GM12865 (cell line): ENCODE measurements around the gene SPACA4.

ENCODE experiments used
- DNase-seq: peaks from one replicate; pipeline ENCODE4 v3.0.0; 2010; ENCODE audit warnings: low read depth
- H3K4me3 ChIP-seq: 2 replicates; pipeline ENCODE4 v1.5.1; 2011; ENCODE audit warnings: mild to moderate bottlenecking, low read depth, low read length, control low read depth
- TF ChIP-seq, protein P1 (sequence below): IDR thresholded peaks from 2 replicates; pipeline ENCODE4 v1.5.1; 2011; ENCODE audit warnings: low read length, control low read depth, low read depth, inconsistent platforms; ENCODE audit not compliant: insufficient read depth; ENCODE audit errors: missing control alignments

The SPACA4 gene

DNA sequence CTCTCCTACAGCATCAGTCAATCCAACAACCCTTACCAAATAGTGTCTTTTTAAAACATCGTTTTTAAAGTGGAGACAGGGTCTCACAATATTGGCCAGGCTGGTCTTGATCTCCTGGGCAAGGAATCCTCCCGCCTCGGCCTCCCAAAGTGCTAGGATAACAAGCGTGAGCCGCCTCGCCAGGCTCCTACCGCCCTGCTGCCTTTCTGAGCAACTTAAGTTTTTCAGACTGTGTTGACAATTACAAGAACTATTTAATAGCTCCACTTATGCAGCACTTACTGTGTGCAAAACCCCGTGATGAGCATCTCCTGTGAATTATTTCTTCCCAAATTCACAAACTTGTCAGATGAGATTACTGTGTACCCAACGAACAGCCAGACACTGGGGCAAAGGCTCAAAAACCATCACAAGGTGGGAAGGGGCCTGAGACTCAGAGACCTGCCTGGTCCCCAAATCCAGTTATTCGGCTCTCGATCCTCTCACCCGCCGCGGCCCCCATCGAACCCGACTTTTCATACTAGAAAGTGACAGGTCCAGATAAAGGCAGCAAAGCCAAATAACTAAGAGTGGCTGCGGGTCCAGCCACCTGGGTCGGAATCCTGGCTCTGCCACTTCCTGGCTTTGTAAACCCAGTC lies 11.9 kb downstream of the SPACA4 start:
- H3K4me3 ChIP-seq = peak overlapping the region; percentile 87
- TF ChIP-seq, protein P1, sequence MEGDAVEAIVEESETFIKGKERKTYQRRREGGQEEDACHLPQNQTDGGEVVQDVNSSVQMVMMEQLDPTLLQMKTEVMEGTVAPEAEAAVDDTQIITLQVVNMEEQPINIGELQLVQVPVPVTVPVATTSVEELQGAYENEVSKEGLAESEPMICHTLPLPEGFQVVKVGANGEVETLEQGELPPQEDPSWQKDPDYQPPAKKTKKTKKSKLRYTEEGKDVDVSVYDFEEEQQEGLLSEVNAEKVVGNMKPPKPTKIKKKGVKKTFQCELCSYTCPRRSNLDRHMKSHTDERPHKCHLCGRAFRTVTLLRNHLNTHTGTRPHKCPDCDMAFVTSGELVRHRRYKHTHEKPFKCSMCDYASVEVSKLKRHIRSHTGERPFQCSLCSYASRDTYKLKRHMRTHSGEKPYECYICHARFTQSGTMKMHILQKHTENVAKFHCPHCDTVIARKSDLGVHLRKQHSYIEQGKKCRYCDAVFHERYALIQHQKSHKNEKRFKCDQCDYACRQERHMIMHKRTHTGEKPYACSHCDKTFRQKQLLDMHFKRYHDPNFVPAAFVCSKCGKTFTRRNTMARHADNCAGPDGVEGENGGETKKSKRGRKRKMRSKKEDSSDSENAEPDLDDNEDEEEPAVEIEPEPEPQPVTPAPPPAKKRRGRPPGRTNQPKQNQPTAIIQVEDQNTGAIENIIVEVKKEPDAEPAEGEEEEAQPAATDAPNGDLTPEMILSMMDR = no peak
- peak; percentile 18 for DNase-seq

DNA sequence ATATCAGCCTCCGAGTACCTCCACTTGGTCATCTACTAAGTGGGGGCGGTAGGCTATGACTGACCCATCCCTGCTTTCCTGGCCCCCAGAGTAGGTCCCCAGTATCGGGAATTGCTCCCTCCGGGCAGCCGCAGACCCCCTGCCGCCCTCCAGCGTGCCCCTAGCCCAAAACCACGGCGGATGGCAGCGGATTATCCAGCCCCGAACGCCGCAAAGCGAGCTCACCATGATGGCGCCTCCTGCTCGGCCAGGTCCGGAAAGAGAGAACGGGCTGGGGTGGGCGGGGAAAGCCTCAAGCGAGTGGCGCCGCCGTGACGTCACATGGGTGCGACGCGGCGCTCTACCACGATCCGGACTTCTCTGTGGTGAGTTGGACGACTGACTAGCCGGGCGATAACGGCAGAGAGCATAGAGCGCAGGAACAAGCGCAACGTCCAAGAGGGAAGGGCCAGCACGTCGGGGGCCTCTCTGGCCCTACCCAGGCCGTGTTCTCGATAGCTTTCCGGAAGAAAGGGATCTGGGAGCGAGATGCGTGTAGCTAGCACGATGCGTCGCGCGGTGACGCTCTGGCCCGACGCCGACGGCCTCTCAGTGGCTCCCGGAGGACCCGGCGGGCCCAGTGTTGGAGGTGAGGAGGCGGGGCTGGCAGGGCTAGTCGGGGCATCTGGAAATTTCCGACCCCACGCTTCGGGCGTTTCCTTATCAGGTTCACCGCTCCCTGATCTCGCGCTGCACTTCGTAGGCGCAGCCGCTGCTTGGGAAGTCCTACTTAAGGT lies 12.6 kb downstream of the SPACA4 start, which contains the start of the genes RPL18 and SPHK2:
Gene RPL18 (minus strand): TSS at position 263 of the 776 bp plus-strand sequence. CDS start 35 bp downstream, at position 228.
Gene SPHK2 (plus strand): TSS at position 591 of the 776 bp plus-strand sequence. CDS start 1,009 bp downstream, outside the sequence.
- peak; percentile 100 for DNase-seq
- TF ChIP-seq, protein P1 = no peak
- H3K4me3 ChIP-seq = peak within 1 kb of the TSS; percentile 91

DNA sequence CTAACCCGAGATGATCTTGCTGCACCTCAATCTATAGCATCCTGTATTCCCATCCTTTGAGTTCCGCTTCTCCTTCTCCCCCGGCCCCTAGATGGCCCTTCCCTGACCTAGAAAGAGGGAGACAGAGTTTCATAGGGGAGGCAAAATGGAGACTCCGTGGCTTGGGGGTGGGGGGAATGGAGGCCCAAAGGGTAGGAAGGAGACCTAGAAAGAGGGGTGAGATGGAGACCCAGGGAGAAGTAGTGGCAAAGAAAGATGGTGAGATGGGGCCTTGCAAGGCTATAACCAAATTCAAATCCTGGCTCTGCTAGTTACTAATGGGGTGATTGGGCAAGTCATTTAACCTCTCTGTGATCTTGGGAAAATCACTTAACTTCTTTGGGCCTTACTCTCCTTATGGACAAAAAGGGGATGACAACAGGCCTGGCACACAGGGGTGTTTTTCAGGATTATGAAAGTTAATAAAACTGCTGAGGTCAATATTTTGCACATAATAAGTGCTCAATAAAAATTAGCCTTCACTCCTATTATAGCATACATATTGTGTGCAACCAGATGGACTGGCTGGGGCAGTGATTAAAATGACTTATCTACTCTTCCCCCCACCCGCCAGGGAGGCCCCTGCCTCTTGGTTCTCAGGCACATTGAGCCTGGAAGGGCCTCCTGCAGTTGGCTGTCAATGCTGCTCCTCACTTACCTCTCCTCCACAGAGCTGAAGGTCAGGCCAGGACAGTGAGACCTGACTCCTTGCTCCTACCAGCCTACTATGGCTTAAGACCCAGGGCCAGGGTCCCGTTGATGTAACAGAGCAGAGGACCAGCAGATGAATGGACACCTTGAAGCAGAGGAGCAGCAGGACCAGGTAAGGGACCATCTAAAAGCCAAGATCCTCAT lies 13.4 kb downstream of the SPACA4 start:
- peak; percentile 22 for DNase-seq
- TF ChIP-seq, protein P1 = no peak
- H3K4me3 ChIP-seq = peak overlapping the region; percentile 91

DNA sequence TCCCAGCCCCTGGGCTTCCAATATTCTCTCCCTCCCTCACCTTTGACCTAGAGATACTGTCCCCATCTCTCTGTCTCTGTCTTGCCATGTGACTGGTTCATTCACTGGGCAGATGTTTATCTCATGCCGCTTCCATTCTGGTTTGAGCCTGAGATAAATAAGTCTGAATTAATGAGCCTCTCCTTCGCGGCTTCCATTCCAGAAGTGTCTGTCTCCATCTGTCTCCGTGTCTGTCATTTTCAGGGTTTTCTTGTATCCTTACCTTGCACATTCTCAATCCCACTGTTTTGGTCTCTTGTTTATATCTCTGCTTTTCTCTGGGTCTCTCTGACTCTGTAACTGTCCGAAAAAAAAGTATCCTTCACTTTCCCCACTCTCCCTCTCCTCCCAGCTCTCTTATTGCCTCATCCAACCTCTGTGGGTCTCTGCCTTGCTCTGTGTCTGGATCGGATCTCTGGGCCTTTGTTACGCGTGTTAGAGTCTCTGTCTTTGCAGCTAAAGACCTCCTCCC lies 17.1 kb downstream of the SPACA4 start:
- no peak for DNase-seq
- peak overlapping the region; percentile 43 for H3K4me3 ChIP-seq
- TF ChIP-seq, protein P1 = no peak

DNA sequence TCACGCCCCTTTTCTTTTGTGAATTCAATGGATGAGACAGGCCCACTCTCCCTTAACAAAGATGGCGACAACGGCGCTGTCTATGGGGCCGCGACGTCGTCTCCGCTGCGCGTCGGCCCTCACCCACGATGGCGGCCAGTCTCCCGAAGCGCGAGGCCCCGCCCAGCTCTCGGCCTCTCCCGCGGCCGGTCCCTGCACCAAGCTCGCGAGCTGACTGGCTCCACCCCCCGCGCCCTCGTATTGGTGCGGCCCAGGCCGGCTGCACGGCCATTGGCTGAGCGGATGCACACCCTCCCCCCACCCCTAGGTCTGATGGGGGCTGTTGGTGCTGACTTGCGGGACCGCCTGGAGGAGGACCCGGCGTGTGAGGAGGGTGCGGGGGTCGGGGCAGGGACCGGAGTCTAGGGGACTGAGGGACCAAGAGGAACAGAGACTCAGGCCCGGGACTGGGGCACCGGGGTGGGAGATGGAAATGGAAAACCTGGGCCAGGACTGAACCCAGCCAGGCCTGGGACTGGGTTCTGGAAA lies 17.6 kb downstream of the SPACA4 start:
- TF ChIP-seq, protein P1 = no peak
- peak; percentile 98 for DNase-seq

DNA sequence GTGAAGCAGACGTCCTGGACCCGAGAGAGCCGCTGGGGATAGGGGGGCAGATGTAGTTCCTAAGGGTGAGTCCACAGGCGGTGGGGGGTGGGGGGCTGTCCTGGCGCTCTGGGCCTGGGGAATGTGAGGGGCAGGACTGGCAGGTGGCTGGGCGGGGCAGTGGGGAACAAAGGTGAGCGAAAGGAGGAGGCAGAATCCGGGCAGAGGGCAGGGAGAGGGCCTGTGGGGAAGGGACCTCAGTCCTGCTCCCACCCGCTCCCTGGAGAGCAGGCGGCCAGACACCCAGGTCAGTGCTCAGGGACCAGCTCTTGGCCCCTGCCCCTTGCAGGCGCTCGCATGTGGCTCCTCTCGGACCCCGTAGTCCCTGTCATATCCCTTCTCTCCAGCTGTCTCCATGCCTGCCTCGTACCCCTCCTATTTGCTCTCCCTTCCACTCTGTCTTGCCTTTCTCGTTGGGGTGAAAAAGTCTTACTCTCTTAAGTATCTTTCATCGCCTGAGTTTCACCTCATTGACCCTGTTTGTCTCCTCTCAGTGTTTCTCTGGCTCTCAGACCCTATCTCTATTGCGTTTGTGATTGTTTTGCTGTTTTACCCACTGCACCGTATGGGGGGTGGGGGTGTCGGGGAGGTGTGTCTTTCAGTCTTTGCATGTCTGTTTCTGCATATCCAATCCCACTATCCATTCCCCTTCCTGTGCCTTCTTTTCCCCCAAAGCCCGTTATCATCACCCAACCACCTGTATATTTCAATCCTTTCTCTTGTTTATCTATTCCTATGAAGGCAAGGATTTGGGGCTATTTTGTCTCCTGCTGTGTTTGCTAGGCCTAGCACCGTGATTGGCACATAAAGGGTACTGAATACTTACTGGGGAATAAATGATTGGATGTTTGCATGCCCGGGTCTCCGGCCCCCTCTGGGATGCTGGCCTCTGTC lies 18.5 kb downstream of the SPACA4 start:
- TF ChIP-seq, protein P1 = no peak
- peak overlapping the region; percentile 47 for H3K4me3 ChIP-seq
- DNase-seq = no peak

More for the DNA sequence above, 17.6 kb downstream of the SPACA4 start:
- H3K4me3 ChIP-seq = peak overlapping the region; percentile 47
